ENCODE results near the gene GRAP2.
A peak's percentile ranks its signal among the peaks of the same experiment; 100 is the strongest.
"Not testable (repeated sequence)": the region's sequence is repeated elsewhere in the genome, so short reads cannot be mapped to it uniquely, and the experiment has no call there.

The GRAP2 gene

DNA sequence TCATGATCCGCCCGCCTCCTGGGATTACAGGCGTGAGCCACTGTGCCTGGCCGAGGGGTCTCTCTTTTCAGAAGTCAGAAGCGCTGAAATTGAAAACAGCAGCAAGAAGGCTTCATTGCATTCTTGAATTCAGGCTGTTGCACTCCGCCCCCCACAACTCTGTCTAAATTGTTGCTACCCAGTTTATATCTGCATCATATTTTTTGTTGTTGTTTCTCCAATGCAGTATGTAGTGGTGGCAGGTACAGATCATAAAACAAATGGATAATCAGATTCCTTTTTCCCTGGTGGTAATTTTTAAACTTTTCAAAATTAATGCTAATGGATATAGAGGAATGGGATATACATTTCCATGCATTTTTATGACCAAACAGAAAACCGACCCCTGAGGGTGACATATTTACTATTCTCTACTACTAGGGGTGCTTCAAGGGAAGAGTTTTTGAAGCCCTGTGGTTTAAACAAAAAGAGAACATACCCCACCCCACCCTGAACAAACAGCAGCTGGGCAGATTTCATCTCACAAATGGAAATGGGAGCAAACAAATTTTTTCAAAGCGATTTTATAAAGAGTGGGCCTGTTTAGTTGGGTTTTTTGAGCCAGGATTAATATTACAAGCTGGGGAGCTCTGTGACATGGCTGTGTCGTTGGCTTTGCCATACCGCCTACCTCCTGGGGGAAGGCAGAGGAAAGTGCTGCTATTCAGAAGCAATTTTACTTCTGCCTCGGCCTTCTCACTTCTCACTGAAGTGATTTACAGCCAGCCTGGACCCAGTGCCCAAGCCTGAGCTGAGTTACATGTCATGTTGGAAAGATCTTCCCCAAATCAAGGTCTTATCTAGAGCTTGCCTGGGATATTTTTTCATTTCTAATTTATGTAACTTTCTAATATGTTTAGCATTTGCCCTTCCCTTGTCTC lies 43.3 kb downstream of the GRAP2 start:
- DNase-seq (ENCODE audit: low read depth in 2 of 2): no peak

DNA sequence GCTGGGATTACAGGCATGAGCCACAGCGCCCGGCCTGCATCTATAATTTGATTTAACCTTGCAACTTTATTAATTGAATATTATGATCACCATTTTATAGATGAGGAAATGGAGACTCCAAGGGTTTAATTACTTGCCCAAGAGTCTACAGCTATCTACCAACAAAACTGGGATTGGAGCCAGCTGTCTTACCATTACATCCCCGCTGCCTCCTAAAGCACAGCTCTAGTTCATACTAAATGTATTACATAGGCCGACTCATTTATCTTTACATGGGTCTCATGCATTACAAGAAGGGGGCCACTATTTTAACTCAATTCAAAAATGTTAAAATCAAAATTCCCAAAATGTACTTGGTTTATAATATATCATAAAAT lies 45.2 kb downstream of the GRAP2 start:
- no peak for DNase-seq (ENCODE audit: low read depth in 2 of 2)

DNA sequence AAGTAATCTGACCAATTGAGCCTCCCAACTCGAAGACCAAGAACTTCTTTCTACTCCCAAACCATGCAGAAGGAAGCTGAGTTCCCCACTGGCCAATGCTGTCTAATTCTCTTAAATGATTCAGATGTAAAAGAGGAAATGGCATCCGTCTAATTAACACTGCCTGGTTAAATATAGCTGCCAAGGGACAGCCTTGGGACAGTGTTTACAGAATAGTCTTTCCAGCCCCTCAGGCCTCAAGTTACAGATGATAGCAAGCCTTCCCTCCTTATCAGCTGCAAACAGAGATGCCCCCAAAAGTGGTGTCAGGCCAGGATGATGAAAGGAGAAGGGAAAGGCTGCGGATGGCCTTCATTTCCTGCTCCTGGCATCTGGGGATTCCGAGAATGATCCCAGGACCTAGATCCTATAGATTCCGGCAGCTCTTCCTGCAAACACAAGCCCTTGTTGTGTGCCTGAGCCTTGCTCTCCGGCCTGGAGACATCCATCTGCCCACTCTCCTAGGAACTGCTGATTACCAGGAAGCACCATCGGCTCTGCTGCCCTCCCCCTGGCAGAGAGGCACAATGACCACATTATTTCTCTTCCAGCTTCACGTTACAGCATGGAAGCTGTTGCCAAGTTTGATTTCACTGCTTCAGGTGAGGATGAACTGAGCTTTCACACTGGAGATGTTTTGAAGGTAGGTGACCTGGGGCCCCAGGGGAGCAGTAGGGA lies 45.8 kb downstream of the GRAP2 start:
- no peak for DNase-seq (ENCODE audit: low read depth in 2 of 2)

DNA sequence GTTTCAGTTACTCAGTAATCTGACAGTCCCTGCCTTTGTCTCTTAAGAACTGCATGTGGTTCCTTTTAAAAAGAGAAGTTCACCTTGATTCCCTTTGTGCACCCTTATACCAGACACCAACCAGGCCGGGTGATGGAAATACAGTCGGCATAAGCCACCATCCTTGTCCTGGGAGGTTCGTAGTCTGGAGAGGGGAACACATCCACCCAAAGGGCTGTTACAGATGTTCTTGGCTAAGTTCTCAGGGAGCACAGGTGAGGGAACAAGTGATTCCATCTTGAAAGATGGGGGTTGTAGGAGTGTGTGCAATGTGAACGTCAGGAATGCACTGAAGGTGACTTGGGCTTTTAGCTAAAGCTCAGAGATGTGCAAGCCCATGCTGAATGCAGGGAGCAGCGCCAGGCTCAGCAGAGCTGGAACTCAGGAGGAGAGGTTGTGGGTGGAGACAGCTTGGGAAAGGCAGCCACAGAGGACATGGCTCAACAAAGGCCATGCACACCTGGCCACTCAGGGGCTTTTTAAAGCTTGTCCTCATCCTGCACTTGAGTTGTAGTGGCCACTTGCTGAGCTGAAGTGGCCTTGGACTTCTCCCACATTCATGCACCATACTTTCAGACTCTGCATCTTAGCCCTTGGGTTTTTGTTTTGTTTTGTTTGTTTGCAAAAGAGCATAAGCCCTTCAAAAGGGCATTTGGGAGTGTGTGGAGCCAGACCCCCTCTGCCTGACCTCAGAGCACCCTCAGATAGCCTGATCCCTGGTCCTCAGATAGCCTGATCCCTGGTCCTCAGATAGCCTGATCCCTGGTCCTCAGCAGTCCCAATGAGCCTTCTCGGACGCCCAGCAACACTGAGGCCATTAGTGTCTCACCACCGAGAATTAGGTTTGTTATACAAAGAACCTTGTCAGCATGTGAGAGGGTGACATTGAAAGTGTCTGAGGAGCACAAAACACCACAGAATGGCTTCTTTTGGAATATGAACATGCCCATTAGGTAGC lies 46.6 kb downstream of the GRAP2 start:
- DNase-seq (ENCODE audit: low read depth in 2 of 2): no peak

DNA sequence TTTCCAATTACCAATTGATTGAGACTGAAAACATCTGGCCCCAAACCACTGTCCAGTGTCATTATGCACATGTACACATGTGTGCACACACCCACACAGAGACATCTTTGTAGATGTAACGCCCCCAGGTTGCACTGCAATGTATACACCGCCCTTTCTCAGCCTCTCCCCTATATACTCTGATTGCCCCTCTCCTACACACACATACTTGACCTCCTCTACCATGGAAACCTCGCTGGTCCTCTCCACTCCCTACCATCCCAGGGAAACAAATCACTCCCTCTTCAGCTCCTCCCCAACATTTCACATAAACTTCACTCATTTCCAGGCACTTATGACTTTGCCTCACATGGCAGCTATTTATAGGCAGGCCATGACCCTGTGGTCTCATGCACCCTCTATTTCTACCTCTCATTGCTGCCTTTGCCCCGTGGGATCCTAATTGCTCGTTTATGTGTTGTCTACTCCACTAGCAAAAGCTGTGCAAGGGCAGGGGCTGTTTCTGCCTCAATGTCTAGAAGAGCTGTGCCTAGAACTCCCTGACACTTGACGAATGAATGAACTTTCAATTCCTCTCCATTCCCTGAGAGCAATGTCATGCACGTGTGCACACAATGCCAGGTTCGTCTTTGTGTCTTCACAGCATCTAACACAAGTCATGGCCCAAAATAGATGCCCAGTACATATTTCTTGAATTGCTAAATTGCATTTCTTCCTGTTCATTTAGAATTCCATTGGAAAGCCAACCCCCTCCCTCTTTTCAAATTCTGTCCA lies 49.3 kb downstream of the GRAP2 start:
- no peak for DNase-seq (ENCODE audit: low read depth in 2 of 2)

DNA sequence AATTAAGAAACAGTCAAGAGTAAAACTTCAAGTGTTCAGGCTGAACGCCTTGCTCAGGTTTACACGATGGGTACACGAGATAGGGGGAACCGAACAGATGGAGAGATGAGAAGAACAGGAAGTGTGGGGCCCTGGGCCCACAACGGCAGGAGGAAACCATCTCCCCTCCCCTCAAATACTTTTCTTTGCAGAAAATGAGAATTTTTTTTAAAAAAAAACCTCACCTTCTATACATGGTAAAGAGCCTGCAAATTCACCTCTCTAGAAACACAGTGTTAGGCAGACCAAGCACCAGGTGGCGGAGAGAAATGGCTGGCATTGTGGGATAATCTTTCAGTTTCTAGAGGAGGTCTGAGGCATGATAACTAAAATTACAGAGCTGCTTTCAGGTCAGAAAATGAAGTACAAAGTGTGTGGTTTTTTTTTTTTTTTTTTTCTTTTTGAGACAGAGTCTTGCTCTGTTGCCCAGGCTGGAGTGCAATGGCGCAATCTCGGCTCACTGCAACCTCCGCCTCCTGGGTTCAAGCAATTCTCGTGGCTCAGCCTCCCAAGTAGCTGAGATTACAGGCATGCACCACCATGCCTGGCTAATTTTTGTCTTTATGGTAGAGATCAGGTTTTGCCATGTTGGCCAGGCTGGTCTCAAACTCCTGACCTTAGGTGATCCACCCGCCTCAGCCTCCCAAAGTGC lies 50.9 kb downstream of the GRAP2 start:
- not testable (repeated sequence) for DNase-seq (ENCODE audit: low read depth in 2 of 2)

DNA sequence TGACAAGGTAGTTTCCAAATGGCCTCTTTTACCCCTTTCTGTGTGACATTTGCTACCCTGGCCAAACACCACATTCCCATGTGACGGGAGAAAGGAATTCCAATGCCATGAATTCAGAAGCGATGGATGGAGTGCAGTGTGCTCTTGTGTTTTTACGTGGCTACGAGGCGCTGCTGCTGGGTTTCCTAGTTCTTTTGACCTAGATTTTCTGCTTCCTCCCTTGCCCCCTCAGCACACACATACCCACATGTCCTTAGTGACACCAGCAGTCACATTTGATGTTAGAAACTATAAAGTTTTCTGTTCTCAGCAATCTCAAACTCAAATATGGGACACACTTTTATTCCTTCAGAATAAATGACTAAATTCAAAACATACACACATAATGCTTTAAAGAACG lies 51.5 kb downstream of the GRAP2 start:
- no peak for DNase-seq (ENCODE audit: low read depth in 2 of 2)

DNA sequence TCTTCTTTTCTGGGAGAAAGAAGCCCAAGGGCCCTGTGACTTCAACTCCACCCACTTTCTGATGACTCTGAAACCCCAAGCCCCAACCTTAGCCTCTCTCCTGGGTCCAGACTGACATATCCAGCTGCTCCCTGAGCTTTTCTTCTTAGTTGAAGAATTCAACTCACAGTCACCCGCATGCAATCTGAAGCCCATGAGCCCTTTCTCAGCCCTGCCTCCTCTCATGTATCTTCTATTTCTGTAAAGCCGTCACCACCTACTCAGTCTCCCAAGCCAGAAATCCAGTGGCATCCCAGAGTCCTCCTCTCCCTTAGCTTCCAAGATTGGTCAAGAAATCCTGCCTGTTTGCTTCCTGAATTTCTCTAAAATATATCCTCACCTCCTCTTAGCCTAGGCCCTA lies 52.2 kb downstream of the GRAP2 start:
- no peak for DNase-seq (ENCODE audit: low read depth in 2 of 2)

DNA sequence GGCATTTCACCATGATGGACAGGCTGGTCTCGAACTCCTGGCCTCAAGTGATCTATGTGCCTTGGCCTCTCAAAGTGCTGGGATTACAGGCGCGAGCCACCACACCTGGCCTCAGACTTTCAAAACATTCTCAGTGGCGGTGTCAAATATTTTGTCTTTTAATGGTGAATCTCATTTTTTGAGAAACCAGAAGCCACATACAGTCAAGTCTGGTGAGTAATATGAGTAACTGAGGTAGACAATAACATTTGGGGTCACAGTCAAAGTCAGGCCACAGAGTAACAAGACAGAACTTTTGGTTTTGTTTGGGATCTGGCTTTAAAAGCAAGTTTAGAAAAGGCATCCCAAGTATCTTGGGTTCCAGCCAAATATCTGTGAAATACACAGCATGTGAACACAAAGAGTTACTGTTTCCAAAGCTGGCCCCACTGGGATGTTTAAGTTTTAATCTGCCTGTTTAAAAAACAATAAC lies 53.7 kb downstream of the GRAP2 start:
- peak; percentile 81 to 86 for DNase-seq (ENCODE audit: low read depth in 2 of 2)

DNA sequence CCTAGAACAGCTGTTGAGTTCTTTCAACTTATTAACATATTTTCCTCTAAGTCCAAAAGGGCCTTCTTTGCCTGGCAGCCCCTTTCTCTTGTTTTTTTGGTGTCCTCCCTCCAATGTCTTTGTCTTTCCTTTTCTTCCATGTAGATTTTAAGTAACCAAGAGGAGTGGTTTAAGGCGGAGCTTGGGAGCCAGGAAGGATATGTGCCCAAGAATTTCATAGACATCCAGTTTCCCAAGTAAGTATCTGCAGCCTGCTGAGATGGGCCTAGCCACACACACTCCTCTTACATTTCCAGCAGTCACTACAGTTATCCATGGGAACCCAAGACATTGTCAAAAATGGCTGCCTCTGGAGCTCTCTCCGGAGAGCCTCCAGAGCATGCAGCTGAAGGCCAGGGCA lies 54.8 kb downstream of the GRAP2 start:
- no peak for DNase-seq (ENCODE audit: low read depth in 2 of 2)

DNA sequence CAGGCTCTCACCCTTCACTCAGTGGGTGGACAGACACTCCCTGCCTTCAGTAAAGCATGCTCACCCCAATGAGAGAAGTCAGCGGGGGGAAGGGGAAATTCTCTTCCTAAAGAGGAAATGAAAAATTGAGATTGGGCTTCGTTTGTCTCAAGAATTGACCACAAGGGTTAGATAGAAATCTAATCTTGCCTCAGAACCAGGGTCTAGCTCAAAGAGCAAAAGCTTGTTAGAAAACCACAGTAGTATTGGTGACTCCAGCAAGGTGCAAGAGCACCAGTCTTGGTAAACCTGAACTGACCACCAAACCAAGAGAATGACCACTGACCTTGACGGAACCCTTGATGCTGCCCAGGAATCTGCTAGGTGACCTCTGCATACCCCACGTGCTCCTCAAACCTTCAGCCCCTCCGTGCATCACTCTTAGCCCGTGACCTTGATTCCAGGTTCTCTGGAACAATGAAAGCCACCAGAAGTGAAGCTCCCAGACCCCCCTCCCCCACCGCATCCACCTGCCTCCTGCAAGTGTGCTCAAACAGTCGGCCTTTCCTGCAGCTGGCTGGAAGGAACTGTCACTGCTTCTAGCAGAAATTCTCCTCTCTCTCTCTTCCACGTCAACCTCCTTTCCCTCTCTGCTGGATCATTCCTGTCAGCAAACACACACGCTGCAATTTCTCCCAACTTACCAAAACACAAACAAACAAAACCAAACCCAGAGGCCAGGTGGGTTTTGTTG lies 56.2 kb downstream of the GRAP2 start:
- DNase-seq (ENCODE audit: low read depth in 2 of 2): no peak

DNA sequence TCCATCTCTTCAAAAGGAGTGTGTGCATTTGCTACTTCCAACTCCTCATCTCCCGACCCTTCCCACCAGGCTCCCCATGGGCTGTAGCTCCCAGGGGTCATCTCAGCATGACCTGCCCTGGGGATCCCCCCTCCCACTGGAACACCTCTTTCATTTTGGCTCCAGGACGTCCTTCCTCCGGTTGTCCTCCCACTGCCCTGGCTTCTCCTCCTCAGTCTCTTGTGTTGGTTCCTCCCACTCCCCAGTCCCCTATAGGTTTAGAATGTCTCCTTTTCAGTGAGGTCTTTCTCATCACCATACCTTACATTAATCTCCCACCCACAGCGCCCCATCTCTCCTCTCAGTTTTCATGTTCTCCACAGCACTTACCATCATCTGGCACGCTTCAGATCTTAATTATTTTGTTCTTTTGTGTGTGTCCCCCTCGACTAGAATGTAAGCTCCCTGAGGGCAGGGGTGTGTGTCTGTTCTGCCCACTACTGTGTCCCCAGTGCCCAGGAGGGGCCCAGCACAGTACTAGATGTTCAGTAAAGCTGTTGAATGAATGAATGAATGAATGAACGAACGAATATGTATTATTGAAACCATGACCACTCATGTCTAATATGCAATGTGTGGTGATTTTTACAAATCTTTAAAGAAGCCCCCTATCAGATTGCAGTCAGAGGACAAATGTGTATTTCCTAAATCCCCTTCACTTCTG lies 57.3 kb downstream of the GRAP2 start:
- no peak for DNase-seq (ENCODE audit: low read depth in 2 of 2)

DNA sequence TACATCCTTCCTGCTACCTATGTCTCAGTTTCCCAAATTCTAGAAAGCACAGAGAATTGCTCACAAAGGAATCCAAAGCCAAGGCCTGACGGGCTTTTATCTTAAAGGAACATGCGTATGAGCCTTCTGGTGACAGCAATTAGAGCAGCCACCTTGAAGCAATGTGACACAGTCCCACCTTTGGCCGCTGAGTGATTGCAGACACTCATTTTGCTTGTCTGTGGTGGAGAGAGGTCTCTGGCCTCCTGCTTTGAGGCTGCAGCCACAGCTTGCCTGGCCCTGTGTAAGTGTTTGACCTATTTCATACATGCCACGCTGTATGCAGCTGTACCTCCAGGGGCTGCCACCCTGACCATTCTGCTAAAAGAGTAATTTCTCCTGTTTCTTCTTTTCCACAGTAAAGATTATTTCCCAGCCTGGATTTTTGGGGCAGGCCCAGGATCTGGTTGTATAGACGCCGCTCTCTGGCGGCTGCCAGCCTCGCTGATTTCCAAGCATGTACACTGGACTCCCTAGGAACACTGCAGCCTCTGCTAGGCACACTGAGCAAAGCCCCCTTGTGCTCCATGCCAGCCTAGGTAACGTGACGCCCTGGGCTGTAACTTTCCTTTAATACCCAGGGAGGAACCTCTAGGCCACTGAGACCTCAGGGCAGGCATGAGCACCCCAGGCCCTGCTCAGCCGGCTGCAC lies 58.2 kb downstream of the GRAP2 start:
- DNase-seq (ENCODE audit: low read depth in 2 of 2): no peak

DNA sequence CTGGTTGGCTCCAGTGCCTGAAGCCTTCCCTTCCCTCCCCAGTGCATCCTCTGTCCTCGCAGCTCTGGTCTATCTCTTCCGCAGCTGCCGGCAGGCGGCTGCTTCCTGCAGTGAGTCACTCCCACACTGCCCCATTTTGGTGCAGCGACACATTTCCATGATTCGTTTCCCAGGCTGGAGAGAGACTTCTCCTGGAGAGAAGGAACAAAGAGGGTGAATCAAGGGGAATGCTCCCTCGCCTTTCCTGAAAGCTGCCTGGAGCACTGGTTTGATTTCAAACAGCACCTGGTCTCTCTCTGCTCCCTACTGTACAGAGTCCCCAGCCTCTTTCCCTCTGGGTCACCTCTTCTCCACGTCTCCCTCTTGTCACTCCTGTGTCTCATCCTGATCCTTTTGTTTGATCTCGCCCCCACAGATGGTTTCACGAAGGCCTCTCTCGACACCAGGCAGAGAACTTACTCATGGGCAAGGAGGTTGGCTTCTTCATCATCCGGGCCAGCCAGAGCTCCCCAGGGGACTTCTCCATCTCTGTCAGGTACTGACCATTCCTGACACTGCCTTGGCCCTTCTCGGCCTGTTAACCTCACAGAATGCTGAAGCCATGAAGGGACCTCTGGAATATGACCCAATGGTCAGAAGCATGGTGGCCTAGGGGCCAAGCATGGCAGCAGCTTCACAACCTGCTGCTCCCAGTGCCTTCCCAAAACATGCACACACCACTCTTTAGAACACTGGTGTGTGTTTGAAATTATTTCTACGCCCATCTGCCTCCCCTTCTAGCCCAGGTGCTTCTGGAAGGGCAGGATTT lies 59.0 kb downstream of the GRAP2 start, which contains the start of gene TMA7B:
Gene TMA7B, plus strand, starts transcription at position 758 of the 808 bp plus-strand sequence. CDS start 3,978 bp downstream, outside the sequence.
- DNase-seq (ENCODE audit: low read depth in 2 of 2): peak; percentile 12 to 22

DNA sequence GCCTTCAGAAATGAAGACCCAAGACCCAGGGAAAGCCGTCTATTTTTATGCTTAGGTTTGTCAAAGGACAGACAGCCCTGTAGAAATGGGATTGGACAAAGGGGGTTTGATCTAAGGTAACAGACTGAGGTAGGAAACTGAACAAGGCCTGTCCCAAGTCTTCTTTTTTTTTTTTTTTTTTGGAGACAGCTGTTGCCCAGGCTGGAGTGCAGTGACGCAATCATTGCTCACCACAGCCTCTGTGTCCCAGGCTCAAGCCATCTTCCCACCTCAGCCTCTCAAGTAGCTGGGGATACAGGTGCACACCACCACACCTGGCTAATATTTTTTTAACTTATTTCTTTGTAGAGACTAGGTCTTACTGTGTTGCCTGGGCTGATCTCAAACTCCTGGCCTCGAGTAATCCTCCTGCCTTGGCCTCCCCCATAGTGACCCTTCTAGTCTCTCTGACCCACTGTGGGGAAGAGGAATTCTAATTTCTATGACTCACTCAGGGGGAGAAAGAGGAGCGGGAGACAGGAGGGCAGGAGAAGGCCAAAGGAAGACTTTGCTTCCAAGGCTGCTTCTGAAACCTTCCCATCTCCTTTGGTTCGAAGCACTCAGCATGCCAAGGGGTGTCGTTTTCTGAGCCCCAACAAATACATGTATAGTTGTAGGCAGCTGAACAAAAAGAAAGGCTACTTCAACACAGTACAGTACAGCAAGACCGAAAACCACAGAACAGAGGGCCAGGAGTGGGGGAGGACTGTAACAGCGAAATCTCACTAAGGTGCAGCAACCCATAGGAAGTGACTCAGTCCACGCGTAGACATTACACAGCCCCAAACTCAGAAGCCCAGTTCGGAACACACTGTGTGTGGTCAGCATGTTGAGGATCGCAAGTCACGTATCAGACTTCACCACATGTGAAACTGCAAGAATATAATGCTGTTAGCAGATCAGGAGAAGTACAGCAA lies 60.2 kb downstream of the GRAP2 start:
- peak; percentile 90 to 92 for DNase-seq (ENCODE audit: low read depth in 2 of 2)

DNA sequence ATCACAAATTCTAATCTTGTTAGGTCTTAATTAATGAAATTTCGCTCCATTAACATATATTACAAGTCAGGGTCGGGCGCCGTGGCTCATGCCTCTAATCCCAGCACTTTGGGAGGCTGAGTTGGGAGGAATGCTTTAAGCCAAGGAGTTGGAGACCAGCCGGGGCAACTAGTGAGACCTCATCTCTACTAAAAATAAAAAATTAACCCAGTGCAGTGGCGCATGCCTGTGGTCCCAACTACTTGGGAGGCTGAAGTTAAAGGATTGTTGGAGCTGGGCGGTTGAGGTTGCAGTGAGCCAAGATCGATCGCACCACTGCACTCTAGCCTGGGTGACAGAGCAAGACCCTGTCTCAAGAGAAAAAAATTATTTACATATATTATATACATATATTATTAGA lies 61.2 kb downstream of the GRAP2 start:
- no peak for DNase-seq (ENCODE audit: low read depth in 2 of 2)

All from fibroblast of skin of left biceps (primary cell).